Osteoblast (primary cell): ENCODE results near the gene CD6. TPM values are rescaled to one million over a fixed set of nuclear protein-coding genes. Genes with fewer than 3 reads are reported as not detected.

ENCODE experiments used
- DNase-seq: peaks from one replicate; pipeline ENCODE4 v3.0.0; 2011; ENCODE audit warnings: low spot score, mixed read lengths; ENCODE audit not compliant: insufficient read length; ENCODE audit errors: missing footprints
- H2AFZ ChIP-seq: 2 replicates; pipeline ENCODE4 v1.6.0; 2011; ENCODE audit warnings: mild to moderate bottlenecking, low read length
- H3K27ac ChIP-seq: 2 replicates; pipeline ENCODE4 v1.5.1; 2011; ENCODE audit warnings: mild to moderate bottlenecking, low read depth, low read length, moderate library complexity
- H3K27me3 ChIP-seq: 2 replicates; pipeline ENCODE4 v1.6.0; 2012; ENCODE audit warnings: mild to moderate bottlenecking, control low read depth, inconsistent platforms, low read length, moderate library complexity; ENCODE audit not compliant: insufficient read depth
- H3K36me3 ChIP-seq: 2 replicates; pipeline ENCODE4 v1.5.1; 2011; ENCODE audit warnings: mild to moderate bottlenecking, low read length, control low read depth, moderate library complexity; ENCODE audit not compliant: insufficient read depth
- H3K4me1 ChIP-seq: 2 replicates; pipeline ENCODE4 v1.5.1; 2011; ENCODE audit warnings: mild to moderate bottlenecking, low read length, control low read depth, moderate library complexity; ENCODE audit not compliant: insufficient read depth
- H3K4me2 ChIP-seq: 2 replicates; pipeline ENCODE4 v1.6.0; 2011; ENCODE audit warnings: mild to moderate bottlenecking, low read length; ENCODE audit not compliant: insufficient read depth
- H3K4me3 ChIP-seq: fragments of 200-600 bp; sonication (generic); 3 replicates; pipeline ENCODE4 v1.5.1; 2012; ENCODE audit warnings: mild to moderate bottlenecking, low read length, inconsistent platforms; ENCODE audit not compliant: insufficient read depth
- H3K79me2 ChIP-seq: 2 replicates; pipeline ENCODE4 v1.6.0; 2012; ENCODE audit warnings: mild to moderate bottlenecking, low read length, control low read depth, inconsistent platforms; ENCODE audit not compliant: insufficient read depth
- H3K9me3 ChIP-seq: 2 replicates; pipeline ENCODE4 v1.5.1; 2011; ENCODE audit warnings: low read depth, low read length, control low read depth
- H4K20me1 ChIP-seq: 2 replicates; pipeline ENCODE4 v1.6.0; 2012; ENCODE audit warnings: mild to moderate bottlenecking, low read length, control low read depth; ENCODE audit not compliant: insufficient read depth
- CTCF ChIP-seq: IDR thresholded peaks from 2 replicates; pipeline ENCODE4 v1.5.1; 2011; ENCODE audit warnings: mild to moderate bottlenecking, low read depth, low read length, moderate library complexity; ENCODE audit errors: extremely low read depth
- small RNA-seq: library from RNA; depleted of rRNA; stranded (forward); fragments of <200 nt; gene quantifications from one replicate; pipeline ENCODE3, GENCODE V24; 2012
- total RNA-seq: library from RNA; depleted of rRNA; stranded (reverse); fragments of >200 nt; gene quantifications from 2 replicates; pipeline ENCODE4 v1.2.3, GENCODE V29; 2012

Gene CD6
- total RNA-seq, 1 donor = not detected

GRCh38 chr11:61067782-61068446 is 96.4 kb downstream of the CD6 start:
- Histone ChIP-seq H4K20me1 (no peaks in the 10 kb centered on the region), H3K79me2 (no peaks in the 10 kb centered on the region), H3K4me3 (no peak overlapping the region), H3K36me3 (no peaks in the 10 kb centered on the region), H3K4me1 (no peaks in the 10 kb centered on the region), H3K9me3 (no peaks in the 10 kb centered on the region), H3K27me3 (peaks cover 7% of the 10 kb centered on the region), H3K27ac (no peak overlapping the region), H3K4me2 (no peak overlapping the region), H2AFZ (no peak overlapping the region)
- DNase-seq = no peak
- TF ChIP-seq CTCF = no peak

GRCh38 chr11:61068581-61068980 is 97.1 kb downstream of the CD6 start:
- no peaks in the 10 kb centered on the region for H3K9me3 ChIP-seq
- H3K4me2 ChIP-seq = no peak overlapping the region
- H3K27ac ChIP-seq = no peak overlapping the region
- DNase-seq = no peak
- no peak overlapping the region for H3K4me3 ChIP-seq
- no peaks in the 10 kb centered on the region for H3K36me3 ChIP-seq
- H3K79me2 ChIP-seq = no peaks in the 10 kb centered on the region
- no peak for TF ChIP-seq CTCF
- H2AFZ ChIP-seq = no peak overlapping the region
- H3K27me3 ChIP-seq = peaks cover 7% of the 10 kb centered on the region
- H3K4me1 ChIP-seq = no peaks in the 10 kb centered on the region
- H4K20me1 ChIP-seq = no peaks in the 10 kb centered on the region

- Histone ChIP-seq H3K27me3 (peaks cover 7% of the 10 kb centered on the region), H3K9me3 (no peaks in the 10 kb centered on the region), H3K4me3 (no peak overlapping the region), H3K27ac (no peak overlapping the region), H3K79me2 (no peaks in the 10 kb centered on the region), H2AFZ (no peak overlapping the region), H3K4me2 (no peak overlapping the region), H3K4me1 (no peaks in the 10 kb centered on the region), H3K36me3 (no peaks in the 10 kb centered on the region), H4K20me1 (no peaks in the 10 kb centered on the region)
- no peak for DNase-seq
- TF ChIP-seq CTCF = no peak
Observed at GRCh38 chr11:61069427-61069826, 97.9 kb downstream of the CD6 start.

Small RNA genes lying within 50 kb of the gene (small RNA-seq; reads per million reads assigned to genes)
- not detected for gene RNU6-933P

Other genes starting within 250 kb of the CD6 start
- not detected in 2 replicates for gene MS4A18, start 247.0 kb upstream of the CD6 start, total RNA-seq
- not detected in 2 replicates for gene MS4A15, start 214.8 kb upstream of the CD6 start, total RNA-seq
- gene MS4A10, start 186.3 kb upstream of the CD6 start, total RNA-seq = not detected in 2 replicates
- 6.2 and 7.4 TPM in 2 replicates for gene CCDC86, start 129.6 kb upstream of the CD6 start, total RNA-seq
- not detected in 2 replicates for gene PTGDR2, start 115.7 kb upstream of the CD6 start, total RNA-seq
- gene ZP1, start 104.1 kb upstream of the CD6 start, total RNA-seq = under 0.01 and 0.36 TPM in 2 replicates
- 39.8 and 46.0 TPM in 2 replicates for gene PRPF19, start 65.1 kb upstream of the CD6 start, total RNA-seq
- gene TMEM109, start 57.5 kb upstream of the CD6 start, total RNA-seq = 36.6 and 38.6 TPM in 2 replicates
- gene TMEM132A, start 47.2 kb upstream of the CD6 start, total RNA-seq = 12.1 and 19.5 TPM in 2 replicates
- gene SLC15A3, start 19.5 kb upstream of the CD6 start, total RNA-seq = 10.9 and 13.0 TPM in 2 replicates
- gene CD5, start 130.8 kb downstream of the CD6 start, total RNA-seq = not detected in 2 replicates
- gene VPS37C, start 189.7 kb downstream of the CD6 start, total RNA-seq = 16.8 and 19.2 TPM in 2 replicates
- gene PGA3, start 231.8 kb downstream of the CD6 start, total RNA-seq = not detected in 2 replicates